Stomach (tissue), 9 donors: ENCODE data around the gene PPP1R14C. TPM values are rescaled to one million over a fixed set of nuclear protein-coding genes. Genes with fewer than 3 reads are reported as not detected.
A peak's percentile ranks its signal among the peaks of the same experiment; 100 is the strongest.

ENCODE experiments used
- DNase-seq, 2 donors: peaks; one replicate each; pipeline versions ENCODE4 v3.0.0 to v3.0.0-alpha.2; 2013 to 2019
- H3K27ac ChIP-seq, 5 donors: fragments of 200-600 bp in 4 of 5; sonication (generic) in 4 of 5; one replicate each; pipeline ENCODE4 v1.5.1; 2013 to 2019; ENCODE audit warnings: mild to moderate bottlenecking in 1 of 5, moderate library complexity in 1 of 5
- H3K27me3 ChIP-seq, 3 donors: fragments of 200-600 bp; sonication (generic); one replicate each; pipeline ENCODE4 v1.5.1; 2017 to 2019; ENCODE audit warnings: mixed run types in 1 of 3
- H3K36me3 ChIP-seq, 4 donors: fragments of 200-600 bp; sonication (generic); 1 replicate in 3 of 4; 2 replicates in 1 of 4; pipeline ENCODE4 v1.5.1; 2016 to 2019
- H3K4me1 ChIP-seq, 4 donors: fragments of 200-600 bp; sonication (generic); one replicate each; pipeline ENCODE4 v1.5.1; 2016 to 2019
- H3K4me3 ChIP-seq, 4 donors: fragments of 200-600 bp; sonication (generic) in 3 of 4; one replicate each; pipeline ENCODE4 v1.5.1; 2016 to 2019; ENCODE audit warnings: mild to moderate bottlenecking in 1 of 4
- H3K9me3 ChIP-seq, 4 donors: fragments of 200-600 bp; sonication (generic); one replicate each; pipeline ENCODE4 v1.5.1; 2016 to 2019
- EP300 ChIP-seq: sonication (generic); formaldehyde crosslinking; IDR thresholded peaks from one replicate; pipeline ENCODE4 v1.6.1; 2017; ENCODE audit warnings: antibody characterized with exemption
- POLR2A ChIP-seq, 4 donors: fragments of 450-650 bp; IDR thresholded peaks; one replicate each; pipeline ENCODE4 v1.6.1; 2016; ENCODE audit warnings: antibody characterized with exemption in 4 of 4, control low read depth in 2 of 4, mild to moderate bottlenecking in 1 of 4, moderate library complexity in 1 of 4
- POLR2AphosphoS5 ChIP-seq, 3 donors: sonication (generic); formaldehyde crosslinking; IDR thresholded peaks; one replicate each; pipeline ENCODE4 v1.6.1; 2016; ENCODE audit warnings: antibody characterized with exemption in 3 of 3
- WGBS, 5 donors: extraction: QIAGEN DNeasy Blood & Tissue Kit in 3 of 5; methylation state at CpG; one replicate each; pipeline versions ENCODE4 v1.1.5 to v1.1.7; 2013 to 2018; 5-methylcytosine and 5-hydroxymethylcytosine counted together
- intact Hi-C: fragments of 100-400 bp; cut with DNase I; formaldehyde crosslinking; loops from one replicate; pipeline ENCODE4 v1.15.1; 2023; ENCODE audit warnings: low total_unique reads
- polyA plus RNA-seq, 3 donors: library from polyadenylated mRNA; stranded (reverse); fragments of 200-250 nt; gene quantifications; one replicate each; pipeline ENCODE4 v1.2.3, GENCODE V29; 2013
- total RNA-seq, 5 donors: library from RNA; depleted of rRNA; stranded (reverse); fragments of >200 nt; gene quantifications; one replicate each; pipeline versions ENCODE4 v1.1.0 to v1.2.3, GENCODE V29; 2014 to 2016
- TF ChIP-seq, protein P1 (sequence below), 7 experiments: fragments of 450-650 bp in 4 of 7; fragments of 200-600 bp in 3 of 7; sonication (generic) in 3 of 7; IDR thresholded peaks; one replicate each; pipeline ENCODE4 v1.5.1; 2016 to 2019; ENCODE audit warnings: antibody characterized with exemption in 7 of 7, control low read depth in 2 of 7, mild to moderate bottlenecking in 1 of 7
- donor health status: healthy with polysubstance abuse.
- donor health status: Bipolar disorder and iron deficiency.
- donor health status: healthy.

Gene PPP1R14C
- total and polyA plus RNA-seq, 8 donors: 0.25 to 13.8 (median 4.1) TPM; not detected in 3

DNA sequence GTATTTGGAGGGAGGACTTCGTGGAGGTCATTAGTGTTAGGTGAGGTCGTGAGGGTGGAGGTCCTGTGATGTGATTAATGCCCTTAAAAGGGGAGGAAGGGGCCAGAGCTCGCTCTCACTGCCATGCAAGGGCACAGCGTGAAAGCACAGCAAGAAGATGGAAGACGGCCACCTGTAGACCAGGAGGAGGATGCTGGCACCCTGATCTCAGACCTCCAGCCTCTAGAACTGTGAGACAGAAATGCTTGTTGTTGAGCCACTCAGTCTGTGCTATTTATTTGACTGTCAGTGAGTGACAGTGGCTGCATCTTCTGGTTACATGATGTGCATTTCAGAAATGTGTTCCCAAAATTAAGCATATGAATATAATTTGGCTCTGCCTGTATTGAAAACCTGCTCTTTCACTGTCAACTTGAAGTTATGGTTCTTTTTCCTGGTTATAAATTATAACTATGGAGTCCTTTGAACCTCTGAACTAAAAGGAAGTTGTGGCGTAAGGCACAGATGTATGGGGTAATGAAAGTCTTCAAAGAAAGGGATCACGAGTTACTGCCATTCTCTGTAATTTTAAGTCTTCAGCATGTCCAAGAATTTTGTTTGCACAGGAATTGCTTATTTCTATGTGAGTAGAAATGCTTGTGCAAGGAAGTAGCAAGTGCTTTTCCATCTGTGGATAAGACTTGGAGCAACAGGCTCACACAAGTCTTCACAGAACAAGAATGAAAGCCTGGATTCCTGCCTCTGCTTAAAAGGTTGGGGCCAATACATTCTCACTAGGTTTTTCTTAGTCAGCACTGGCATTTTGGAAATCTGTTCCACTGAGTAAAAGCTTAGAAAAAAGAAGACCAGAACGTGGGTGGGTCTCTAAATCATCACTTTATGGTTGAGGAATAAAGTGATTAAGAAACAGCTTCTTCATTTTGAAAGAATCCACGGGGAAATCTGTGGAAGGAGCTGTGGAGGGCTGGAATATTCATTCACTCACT lies 10.3 kb downstream of the PPP1R14C start:
- intact Hi-C loops: no loop called here
- Histone ChIP-seq H3K36me3 (no peaks in the 10 kb centered on the region), H3K4me1 (peaks cover 0 to 8% (median 4%) of the 10 kb centered on the region in 4 donors), H3K9me3 (no peaks in the 10 kb centered on the region), H3K4me3 (no peak overlapping the region), H3K27ac (no peak overlapping the region), H3K27me3 (peaks cover 0 to 58% (median 15%) of the 10 kb centered on the region in 3 donors)
- TF ChIP-seq POLR2AphosphoS5 (IDR thresholded peaks at IDR 0.05) (no peak), EP300 (no peak)
- TF ChIP-seq, protein P1, sequence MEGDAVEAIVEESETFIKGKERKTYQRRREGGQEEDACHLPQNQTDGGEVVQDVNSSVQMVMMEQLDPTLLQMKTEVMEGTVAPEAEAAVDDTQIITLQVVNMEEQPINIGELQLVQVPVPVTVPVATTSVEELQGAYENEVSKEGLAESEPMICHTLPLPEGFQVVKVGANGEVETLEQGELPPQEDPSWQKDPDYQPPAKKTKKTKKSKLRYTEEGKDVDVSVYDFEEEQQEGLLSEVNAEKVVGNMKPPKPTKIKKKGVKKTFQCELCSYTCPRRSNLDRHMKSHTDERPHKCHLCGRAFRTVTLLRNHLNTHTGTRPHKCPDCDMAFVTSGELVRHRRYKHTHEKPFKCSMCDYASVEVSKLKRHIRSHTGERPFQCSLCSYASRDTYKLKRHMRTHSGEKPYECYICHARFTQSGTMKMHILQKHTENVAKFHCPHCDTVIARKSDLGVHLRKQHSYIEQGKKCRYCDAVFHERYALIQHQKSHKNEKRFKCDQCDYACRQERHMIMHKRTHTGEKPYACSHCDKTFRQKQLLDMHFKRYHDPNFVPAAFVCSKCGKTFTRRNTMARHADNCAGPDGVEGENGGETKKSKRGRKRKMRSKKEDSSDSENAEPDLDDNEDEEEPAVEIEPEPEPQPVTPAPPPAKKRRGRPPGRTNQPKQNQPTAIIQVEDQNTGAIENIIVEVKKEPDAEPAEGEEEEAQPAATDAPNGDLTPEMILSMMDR (IDR thresholded peaks at IDR 0.05): no peak
- peak in 1 of 2 donors; percentile 13 for DNase-seq
- 36 to 56% (median 51%) methylated on average over 9 of the region's 9 CpGs for WGBS, 5 donors

DNA sequence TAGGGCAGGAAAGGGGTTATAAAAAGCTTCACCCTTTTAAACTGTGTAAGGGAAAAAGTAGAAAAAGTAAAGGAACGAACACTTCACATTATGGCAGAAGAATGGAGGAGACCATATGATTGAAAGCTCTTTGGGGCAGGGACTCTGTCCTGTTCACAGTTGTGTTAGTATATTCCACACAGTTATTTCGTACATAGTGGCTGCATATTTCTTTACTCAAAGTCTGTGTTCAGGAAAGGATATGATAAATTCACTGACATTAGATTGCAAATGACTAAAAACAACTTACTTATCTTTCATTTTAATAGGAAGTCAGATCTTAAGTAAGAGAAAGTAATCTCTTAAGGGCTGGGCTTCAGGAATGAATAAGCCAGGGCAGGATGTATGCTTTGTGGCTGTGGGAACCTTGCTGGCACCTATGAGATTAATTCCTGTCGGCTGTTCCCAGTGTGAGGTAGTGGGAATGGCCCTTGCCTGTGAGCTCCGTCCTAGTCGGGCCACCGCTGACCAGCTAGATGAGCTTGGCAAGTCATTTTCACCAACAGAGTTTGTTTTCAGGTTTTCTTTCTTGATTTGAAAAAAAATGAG lies 11.2 kb downstream of the PPP1R14C start:
- H3K4me3 ChIP-seq: no peak overlapping the region
- H3K27ac ChIP-seq: no peak overlapping the region
- TF ChIP-seq EP300 (no peak), POLR2AphosphoS5 (IDR thresholded peaks at IDR 0.05) (no peak), POLR2A (IDR thresholded peaks at IDR 0.05) (no peak)
- TF ChIP-seq, protein P1 (IDR thresholded peaks at IDR 0.05): no peak
- no peaks in the 10 kb centered on the region for H3K9me3 ChIP-seq
- WGBS, 5 donors: 25 to 45% (median 30%) methylated on average over 6 of the region's 6 CpGs
- intact Hi-C loops: no loop called here
- H3K27me3 ChIP-seq: peaks cover 0 to 50% (median 15%) of the 10 kb centered on the region in 3 donors
- H3K36me3 ChIP-seq: no peaks in the 10 kb centered on the region
- peaks cover 0 to 8% (median 4%) of the 10 kb centered on the region in 4 donors for H3K4me1 ChIP-seq
- peak in 1 of 2 donors; percentile 41 for DNase-seq

DNA sequence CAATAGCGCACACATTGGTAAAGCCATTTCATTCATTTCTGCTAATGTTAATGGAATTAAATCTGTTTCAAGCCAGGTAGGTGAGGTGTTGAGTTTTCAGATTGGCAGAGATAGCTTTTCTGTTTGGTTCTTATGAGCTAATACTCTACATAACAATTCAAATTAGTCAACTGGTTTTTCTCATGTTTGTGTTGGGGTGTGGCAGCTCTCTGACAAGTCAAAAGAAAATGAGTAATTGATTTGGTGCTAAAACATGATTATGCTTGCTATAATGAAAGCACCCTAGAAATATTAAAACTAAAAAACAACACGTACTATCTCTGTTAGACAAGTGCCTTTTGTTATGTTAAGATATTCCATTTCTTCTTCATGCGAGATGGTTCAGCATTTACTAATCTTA lies 13.6 kb downstream of the PPP1R14C start:
- Histone ChIP-seq H3K27ac (no peak overlapping the region), H3K4me3 (no peak overlapping the region), H3K27me3 (peaks cover 0 to 26% (median 11%) of the 10 kb centered on the region in 3 donors), H3K4me1 (peaks cover 0 to 8% (median 4%) of the 10 kb centered on the region in 4 donors), H3K36me3 (no peaks in the 10 kb centered on the region), H3K9me3 (no peaks in the 10 kb centered on the region)
- TF ChIP-seq, protein P1 (IDR thresholded peaks at IDR 0.05): no peak
- no peak for TF ChIP-seq POLR2A (IDR thresholded peaks at IDR 0.05)
- no peak for TF ChIP-seq EP300
- TF ChIP-seq POLR2AphosphoS5 (IDR thresholded peaks at IDR 0.05): no peak
- no peak for DNase-seq
- 60 to 83% (median 76%) methylated on average over 3 of the region's 3 CpGs for WGBS, 5 donors
- intact Hi-C loops: no loop called here

DNA sequence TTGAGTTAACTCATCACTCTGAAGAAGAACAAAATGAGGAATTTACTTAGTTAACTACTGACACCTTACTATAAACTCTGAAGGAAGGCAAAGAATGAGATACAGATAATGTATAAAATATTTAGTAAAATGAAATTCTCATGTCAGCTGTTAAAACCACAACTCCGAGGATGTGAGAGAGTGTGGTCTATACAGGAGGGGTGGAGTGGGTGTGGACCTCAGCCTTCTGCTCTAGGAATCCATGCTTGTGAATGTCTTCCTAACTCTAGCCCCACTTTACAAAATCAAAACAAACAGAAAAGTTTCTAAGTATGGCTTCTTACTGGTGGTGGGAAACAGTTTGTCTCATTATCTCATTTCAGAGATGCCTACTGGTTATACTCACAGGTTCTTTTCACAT lies 14.2 kb downstream of the PPP1R14C start:
- Histone ChIP-seq H3K4me1 (peaks cover 0 to 8% (median 4%) of the 10 kb centered on the region in 4 donors), H3K36me3 (no peaks in the 10 kb centered on the region), H3K4me3 (no peak overlapping the region), H3K9me3 (no peaks in the 10 kb centered on the region), H3K27ac (no peak overlapping the region), H3K27me3 (peaks cover 0 to 21% (median 10%) of the 10 kb centered on the region in 3 donors)
- no peak for TF ChIP-seq POLR2A (IDR thresholded peaks at IDR 0.05)
- no peak for DNase-seq
- intact Hi-C loops: no loop called here
- WGBS, 5 donors: 67 to 85% (median 71%) methylated on average over 1 of the region's 1 CpG
